ENCODE results near the gene CKAP4. TPM values are rescaled to one million over a fixed set of nuclear protein-coding genes. Genes with fewer than 3 reads are reported as not detected.

The CKAP4 gene
- total and polyA plus RNA-seq, 2 donors (not counting 1 experiment from before 2014, with no cell fraction given) = 7.4 to 29.2 TPM

DNA sequence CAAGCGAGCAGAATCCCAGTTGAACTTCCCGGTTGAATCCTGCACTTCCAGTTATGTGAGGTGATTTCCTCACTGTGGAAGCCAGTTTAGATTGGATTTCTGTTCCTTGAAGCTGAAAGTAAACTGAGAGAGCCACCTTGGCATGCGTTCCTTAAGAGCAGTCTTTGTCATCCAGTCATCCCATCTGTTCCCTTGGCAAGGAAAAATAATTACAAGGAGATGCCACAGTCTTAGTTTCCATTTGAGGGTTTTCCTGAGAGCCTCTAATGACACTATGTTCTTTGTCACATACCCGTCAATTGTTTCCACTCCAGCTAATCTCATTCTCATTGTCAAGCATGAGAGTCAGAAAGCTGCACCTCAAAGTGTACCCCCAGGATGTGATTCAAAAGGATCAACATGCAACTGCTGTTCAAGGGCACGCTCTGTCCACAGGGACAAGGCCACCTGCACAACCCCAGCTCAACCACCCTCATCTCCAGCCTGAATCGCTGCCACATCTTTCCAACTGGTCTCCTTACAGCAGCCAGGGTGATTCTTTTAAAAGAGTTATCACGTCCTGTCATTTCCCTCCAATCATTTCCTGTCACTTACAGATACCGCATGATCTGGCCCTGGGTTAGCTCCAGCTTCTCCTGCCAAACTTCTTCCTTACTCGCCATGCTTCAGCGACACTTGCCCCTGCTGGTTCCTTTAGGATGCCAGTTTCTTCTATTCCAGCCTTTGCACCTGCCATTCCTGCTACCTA is 36.7 kb upstream of the CKAP4 start:
- ATAC-seq (ENCODE audit: low read depth) (no peak), DNase-seq (no peak)
- Histone ChIP-seq H4K20me1 (ENCODE audit: control insufficient read depth, insufficient read depth, low read length, poor library complexity, severe bottlenecking) (no peaks in the 10 kb centered on the region), H3K79me2 (ENCODE audit: control insufficient read depth, insufficient read depth, low read length) (no peaks in the 10 kb centered on the region), H3K27me3 (replicated peaks in 1 of 4; ENCODE audit: control extremely low read depth in 1 of 4, control insufficient read depth in 3 of 4, insufficient read depth in 4 of 4, low read length in 3 of 4) (peaks cover 0 to 11% (median 0%) of the 10 kb centered on the region in 4 experiments), H3K4me2 (replicated peaks; ENCODE audit: low read depth, low read length, poor library complexity, severe bottlenecking) (no peak overlapping the region), H3K27ac (ENCODE audit: low read length in 2 of 2) (no peak overlapping the region), H2AFZ (ENCODE audit: insufficient read depth, low read depth, low read length, poor library complexity, severe bottlenecking) (no peak overlapping the region), H3K9me3 (ENCODE audit: control extremely low read depth in 1 of 3, control insufficient read depth in 2 of 3, insufficient read depth in 1 of 3, low read length in 2 of 3) (peaks cover 2 to 15% (median 8%) of the 10 kb centered on the region in 3 donors), H3K36me3 (replicated peaks in 1 of 2; ENCODE audit: control extremely low read depth in 1 of 2, control insufficient read depth in 1 of 2, extremely low read depth in 1 of 2, insufficient read depth in 2 of 2, low read length in 1 of 2) (no peaks in the 10 kb centered on the region), H3K4me1 (ENCODE audit: control insufficient read depth in 2 of 2, insufficient read depth in 2 of 2, low read length in 2 of 2) (peaks cover 7 to 8% of the 10 kb centered on the region in 2 donors), H3K9ac (ENCODE audit: low read length) (no peak overlapping the region), H3K4me3 (ENCODE audit: control extremely low read depth in 1 of 5, extremely low read depth in 1 of 5, insufficient read depth in 1 of 5, low read depth in 2 of 5, low read length in 4 of 5) (no peak overlapping the region)
- TF ChIP-seq, protein P1, sequence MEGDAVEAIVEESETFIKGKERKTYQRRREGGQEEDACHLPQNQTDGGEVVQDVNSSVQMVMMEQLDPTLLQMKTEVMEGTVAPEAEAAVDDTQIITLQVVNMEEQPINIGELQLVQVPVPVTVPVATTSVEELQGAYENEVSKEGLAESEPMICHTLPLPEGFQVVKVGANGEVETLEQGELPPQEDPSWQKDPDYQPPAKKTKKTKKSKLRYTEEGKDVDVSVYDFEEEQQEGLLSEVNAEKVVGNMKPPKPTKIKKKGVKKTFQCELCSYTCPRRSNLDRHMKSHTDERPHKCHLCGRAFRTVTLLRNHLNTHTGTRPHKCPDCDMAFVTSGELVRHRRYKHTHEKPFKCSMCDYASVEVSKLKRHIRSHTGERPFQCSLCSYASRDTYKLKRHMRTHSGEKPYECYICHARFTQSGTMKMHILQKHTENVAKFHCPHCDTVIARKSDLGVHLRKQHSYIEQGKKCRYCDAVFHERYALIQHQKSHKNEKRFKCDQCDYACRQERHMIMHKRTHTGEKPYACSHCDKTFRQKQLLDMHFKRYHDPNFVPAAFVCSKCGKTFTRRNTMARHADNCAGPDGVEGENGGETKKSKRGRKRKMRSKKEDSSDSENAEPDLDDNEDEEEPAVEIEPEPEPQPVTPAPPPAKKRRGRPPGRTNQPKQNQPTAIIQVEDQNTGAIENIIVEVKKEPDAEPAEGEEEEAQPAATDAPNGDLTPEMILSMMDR (IDR thresholded peaks at IDR 0.05) = no peak
- TF ChIP-seq EZH2 (IDR thresholded peaks at IDR 0.05; ENCODE audit: borderline replicate concordance, insufficient read depth, low read depth, low read length, poor library complexity, severe bottlenecking) = no peak
- Mint-ChIP-seq H3K4me3 (no peak overlapping the region), H3K27me3 (peaks cover 20% of the 10 kb centered on the region), H3K9me3 (ENCODE audit: insufficient read depth) (peaks cover 3% of the 10 kb centered on the region), H3K27ac (no peak overlapping the region), H3K4me1 (peaks cover 42% of the 10 kb centered on the region)
- WGBS (ENCODE audit: insufficient coverage) = 57% methylated on average over 10 of the region's 10 CpGs
- intact Hi-C loops (cut with micrococcal nuclease) = no loop called here
- POLR2A ChIA-PET = interaction anchor here (1.3 kb wide), 1 partner anchor 13 kb away, joined by 3 read pairs; no protein-coding TSS in a partner anchor
- CTCF ChIA-PET = interaction anchor here (0.7 to 16.6 kb wide), 7 partner anchors 10 to 148 kb away, joined by 3 to 393 read pairs (median 4); partner anchors contain the start of gene TCP11L2

Data from B cell (primary cell).